Measurements from ENCODE around the gene RBCK1.

GRCh38 chr20:460180-460579, 52.1 kb downstream of the RBCK1 start:
- TF ChIP-seq CTCF (conservative IDR thresholded peaks at IDR 0.05) (no peak), ZFX (IDR thresholded peaks at IDR 0.05) (no peak)
